IMR-90 (cell line): ENCODE data around the gene CPT1A.

Experiments
- CEBPB ChIP-seq: IDR thresholded peaks from 2 replicates; pipeline ENCODE4 v1.6.1; 2012; ENCODE audit warnings: low read depth, low read length, improper control_type of control experiment
- CHD1 ChIP-seq: IDR thresholded peaks from 2 replicates; pipeline ENCODE4 v1.6.1; 2012; ENCODE audit warnings: low read depth, low read length, improper control_type of control experiment
- MAFK ChIP-seq: IDR thresholded peaks from 2 replicates; pipeline ENCODE4 v1.6.1; 2012; ENCODE audit warnings: low read depth, low read length, improper control_type of control experiment
- MXI1 ChIP-seq: IDR thresholded peaks from 2 replicates; pipeline ENCODE4 v1.6.1; 2012; ENCODE audit warnings: low read depth, mild to moderate bottlenecking, low read length, moderate library complexity, borderline replicate concordance
- POLR2A ChIP-seq: IDR thresholded peaks from 2 replicates; pipeline ENCODE4 v1.6.1; 2012; ENCODE audit warnings: mild to moderate bottlenecking, low read depth, low read length
- RAD21 ChIP-seq: IDR thresholded peaks from 2 replicates; pipeline ENCODE4 v1.6.1; 2012; ENCODE audit warnings: low read length, improper control_type of control experiment
- RCOR1 ChIP-seq: IDR thresholded peaks from 2 replicates; pipeline ENCODE4 v1.6.1; 2012; ENCODE audit warnings: mild to moderate bottlenecking, low read length, improper control_type of control experiment; ENCODE audit not compliant: insufficient replicate concordance
- RFX5 ChIP-seq: IDR thresholded peaks from 2 replicates; pipeline ENCODE4 v1.8.0; 2012; ENCODE audit warnings: low read depth, mild to moderate bottlenecking, low read length, moderate library complexity
- SMC3 ChIP-seq: fragments of 150-350 bp; IDR thresholded peaks from 2 replicates; pipeline ENCODE4 v1.6.1; 2016; ENCODE audit warnings: low read depth, mild to moderate bottlenecking, antibody characterized with exemption, low read length, moderate library complexity
- TF ChIP-seq, protein P1 (sequence below): conservative IDR thresholded peaks from 2 replicates; pipeline ENCODE4 v1.5.1; 2012; ENCODE audit warnings: mild to moderate bottlenecking, low read depth, low read length, improper control_type of control experiment
- TF ChIP-seq, protein P2 (sequence below): fragments of 150-350 bp; IDR thresholded peaks from 2 replicates; pipeline ENCODE4 v1.6.1; 2017; ENCODE audit warnings: mild to moderate bottlenecking, antibody characterized with exemption, low read length, low read depth
- TF ChIP-seq, protein P3 (sequence below): fragments of 150-350 bp; IDR thresholded peaks from 2 replicates; pipeline ENCODE4 v1.6.1; 2016; ENCODE audit warnings: low read depth, mild to moderate bottlenecking, low read length, moderate library complexity, borderline replicate concordance

DNA sequence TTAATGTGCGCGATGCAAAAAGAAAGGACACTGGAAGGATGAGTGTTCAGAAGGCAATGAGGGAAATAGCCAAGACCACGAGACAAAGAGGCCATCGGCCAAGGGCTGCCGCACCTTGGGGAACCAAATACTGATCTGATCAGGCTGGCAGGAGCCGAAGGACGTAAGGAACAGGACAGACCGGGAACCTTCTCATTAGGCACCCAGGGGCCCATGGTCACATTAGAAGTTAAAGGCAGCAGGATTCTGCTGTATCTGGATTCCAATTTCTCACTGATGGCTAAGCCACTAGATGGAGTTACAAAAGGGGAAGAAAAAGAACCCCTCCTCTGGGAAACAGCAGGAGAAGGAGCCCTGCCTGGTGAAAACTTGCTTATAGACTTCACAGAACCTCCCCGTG is 28.8 kb upstream of the CPT1A start:
- TF ChIP-seq POLR2A (no peak), RCOR1 (no peak), CEBPB (no peak), SMC3 (no peak), RAD21 (no peak), MAFK (no peak), RFX5 (no peak), MXI1 (no peak), CHD1 (no peak)
- TF ChIP-seq, protein P1, sequence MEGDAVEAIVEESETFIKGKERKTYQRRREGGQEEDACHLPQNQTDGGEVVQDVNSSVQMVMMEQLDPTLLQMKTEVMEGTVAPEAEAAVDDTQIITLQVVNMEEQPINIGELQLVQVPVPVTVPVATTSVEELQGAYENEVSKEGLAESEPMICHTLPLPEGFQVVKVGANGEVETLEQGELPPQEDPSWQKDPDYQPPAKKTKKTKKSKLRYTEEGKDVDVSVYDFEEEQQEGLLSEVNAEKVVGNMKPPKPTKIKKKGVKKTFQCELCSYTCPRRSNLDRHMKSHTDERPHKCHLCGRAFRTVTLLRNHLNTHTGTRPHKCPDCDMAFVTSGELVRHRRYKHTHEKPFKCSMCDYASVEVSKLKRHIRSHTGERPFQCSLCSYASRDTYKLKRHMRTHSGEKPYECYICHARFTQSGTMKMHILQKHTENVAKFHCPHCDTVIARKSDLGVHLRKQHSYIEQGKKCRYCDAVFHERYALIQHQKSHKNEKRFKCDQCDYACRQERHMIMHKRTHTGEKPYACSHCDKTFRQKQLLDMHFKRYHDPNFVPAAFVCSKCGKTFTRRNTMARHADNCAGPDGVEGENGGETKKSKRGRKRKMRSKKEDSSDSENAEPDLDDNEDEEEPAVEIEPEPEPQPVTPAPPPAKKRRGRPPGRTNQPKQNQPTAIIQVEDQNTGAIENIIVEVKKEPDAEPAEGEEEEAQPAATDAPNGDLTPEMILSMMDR, result no peak
- TF ChIP-seq, protein P2, sequence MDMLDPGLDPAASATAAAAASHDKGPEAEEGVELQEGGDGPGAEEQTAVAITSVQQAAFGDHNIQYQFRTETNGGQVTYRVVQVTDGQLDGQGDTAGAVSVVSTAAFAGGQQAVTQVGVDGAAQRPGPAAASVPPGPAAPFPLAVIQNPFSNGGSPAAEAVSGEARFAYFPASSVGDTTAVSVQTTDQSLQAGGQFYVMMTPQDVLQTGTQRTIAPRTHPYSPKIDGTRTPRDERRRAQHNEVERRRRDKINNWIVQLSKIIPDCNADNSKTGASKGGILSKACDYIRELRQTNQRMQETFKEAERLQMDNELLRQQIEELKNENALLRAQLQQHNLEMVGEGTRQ, result no peak
- TF ChIP-seq, protein P3, sequence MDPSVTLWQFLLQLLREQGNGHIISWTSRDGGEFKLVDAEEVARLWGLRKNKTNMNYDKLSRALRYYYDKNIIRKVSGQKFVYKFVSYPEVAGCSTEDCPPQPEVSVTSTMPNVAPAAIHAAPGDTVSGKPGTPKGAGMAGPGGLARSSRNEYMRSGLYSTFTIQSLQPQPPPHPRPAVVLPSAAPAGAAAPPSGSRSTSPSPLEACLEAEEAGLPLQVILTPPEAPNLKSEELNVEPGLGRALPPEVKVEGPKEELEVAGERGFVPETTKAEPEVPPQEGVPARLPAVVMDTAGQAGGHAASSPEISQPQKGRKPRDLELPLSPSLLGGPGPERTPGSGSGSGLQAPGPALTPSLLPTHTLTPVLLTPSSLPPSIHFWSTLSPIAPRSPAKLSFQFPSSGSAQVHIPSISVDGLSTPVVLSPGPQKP, result no peak
